PC-3 (cell line): ENCODE data around the gene DTD1. TPM values are rescaled to one million over a fixed set of nuclear protein-coding genes. Genes with fewer than 3 reads are reported as not detected.

Experiments
- ATAC-seq: fragments of 200-7000 bp; cut with Tn5 transposase; 2 replicates; pipeline ENCODE4 v1.9.1; 2020; ENCODE audit warnings: mild to moderate bottlenecking, moderate library complexity
- BruUV-seq: library from RNA; stranded (reverse); fragments of 400-500 nt; replicated peaks from 2 replicates; lab custom pipeline; 2021; lab: Mats Ljungman, UMichigan
- CTCF ChIA-PET: fragments of 300-600 bp; sonication (Branson Sonifier 250); formaldehyde crosslinking; loops from one replicate; lab custom pipeline; 2022; ENCODE audit warnings: antibody characterized with exemption; lab: Charles Lee
- POLR2A ChIA-PET: fragments of 300-600 bp; sonication (Branson Sonifier 250); formaldehyde crosslinking; loops from one replicate; lab custom pipeline; 2022; ENCODE audit warnings: antibody characterized with exemption; ENCODE audit not compliant: unreplicated experiment; lab: Charles Lee
- DNase-seq: peaks from one replicate; pipeline ENCODE4 v3.0.0-alpha.2; 2015
- H2AFZ ChIP-seq: fragments of 300-600 bp; sonication (generic); 2 replicates; pipeline ENCODE4 v1.6.0; 2016; ENCODE audit warnings: antibody characterized with exemption, low read length
- H3F3A ChIP-seq: fragments of 300-600 bp; sonication (generic); one replicate; pipeline ENCODE4 v1.6.0; 2017; ENCODE audit warnings: antibody characterized with exemption, low read length, control low read depth, mild to moderate bottlenecking; ENCODE audit not compliant: unreplicated experiment
- H3K27ac ChIP-seq: fragments of 300-600 bp; sonication (generic); 2 replicates; pipeline ENCODE4 v1.5.1; 2016; ENCODE audit warnings: mild to moderate bottlenecking, low read length
- H3K27me3 ChIP-seq: fragments of 300-600 bp; sonication (generic); 2 replicates; pipeline ENCODE4 v1.6.1; 2016; ENCODE audit warnings: low read length, mixed read lengths
- H3K36me3 ChIP-seq: fragments of 300-600 bp; sonication (generic); 2 replicates; pipeline ENCODE4 v1.6.1; 2016; ENCODE audit warnings: low read depth, mixed run types, low read length, mixed read lengths
- H3K4me1 ChIP-seq: fragments of 300-600 bp; sonication (generic); 2 replicates; pipeline ENCODE4 v1.5.1; 2016; ENCODE audit warnings: low read length; ENCODE audit not compliant: insufficient read depth
- H3K4me2 ChIP-seq: fragments of 300-600 bp; sonication (generic); 2 replicates; pipeline ENCODE4 v1.6.0; 2016; ENCODE audit warnings: low read length
- H3K4me3 ChIP-seq: fragments of 300-600 bp; sonication (generic); 2 replicates; pipeline ENCODE4 v1.5.1; 2016; ENCODE audit warnings: mild to moderate bottlenecking, low read length, mixed read lengths
- H3K79me2 ChIP-seq: fragments of 300-600 bp; sonication (generic); 2 replicates; pipeline ENCODE4 v1.6.1; 2017; ENCODE audit warnings: low read length, mixed read lengths
- H3K9ac ChIP-seq: fragments of 300-600 bp; sonication (generic); 2 replicates; pipeline ENCODE4 v1.6.0; 2016; ENCODE audit warnings: mild to moderate bottlenecking, low read length
- H3K9me2 ChIP-seq: fragments of 300-600 bp; sonication (generic); replicated peaks from 2 replicates; pipeline ENCODE4 v1.6.1; 2016; ENCODE audit warnings: mixed run types, low read length, mixed read lengths
- H3K9me3 ChIP-seq: fragments of 300-600 bp; sonication (generic); 2 replicates; pipeline ENCODE4 v1.6.1; 2016; ENCODE audit warnings: low read length, mixed read lengths
- H4K20me1 ChIP-seq: fragments of 300-600 bp; sonication (generic); 2 replicates; pipeline ENCODE4 v1.6.1; 2016; ENCODE audit warnings: low read length, mixed read lengths
- CTCF ChIP-seq: fragments of 300-600 bp; sonication (generic); conservative IDR thresholded peaks from 2 replicates; pipeline ENCODE4 v1.5.1; 2017; ENCODE audit warnings: antibody characterized with exemption, low read depth, mild to moderate bottlenecking, low read length
- EZH2 ChIP-seq: fragments of 300-600 bp; sonication (generic); IDR thresholded peaks from one replicate; pipeline ENCODE4 v1.6.1; 2017; ENCODE audit warnings: antibody characterized with exemption, mild to moderate bottlenecking, low read length; ENCODE audit not compliant: unreplicated experiment
- EZH2phosphoT487 ChIP-seq: fragments of 300-600 bp; sonication (generic); IDR thresholded peaks from 2 replicates; pipeline ENCODE4 v1.6.1; 2018; ENCODE audit warnings: mild to moderate bottlenecking, antibody characterized with exemption, low read length, borderline replicate concordance
- intact Hi-C: fragments of 100-400 bp; cut with micrococcal nuclease; formaldehyde crosslinking; loops from 2 replicates; pipeline ENCODE4 v1.9.0; 2023
- total RNA-seq: library from RNA; depleted of rRNA; stranded (reverse); fragments of >200 nt; gene quantifications from 2 replicates; pipeline ENCODE4 v1.2.3, GENCODE V29; 2014; rRNA removed

DTD1 gene
- total RNA-seq, 1 experiment from 2014 or later, result 124 TPM

- BruUV-seq, result no TSS peak
- DNase-seq, result no peak
- CTCF ChIA-PET, result interaction anchor here (1.6 kb wide), 1 partner anchor 181 kb away, joined by 4 read pairs; no protein-coding TSS in a partner anchor
Observed at GRCh38 chr20:18813483-18813882, 225.6 kb downstream of the DTD1 start, which contains the start of gene SCP2D1. SCP2D1 (plus strand) TSS chr20:18813783; CDS start chr20:18813816, 33 bp downstream.

GRCh38 chr20:18815194-18815942, 227.5 kb downstream of the DTD1 start:
- H4K20me1 ChIP-seq, result no peaks in the 10 kb centered on the region
- H3K4me2 ChIP-seq, result no peak overlapping the region
- no peak for TF ChIP-seq CTCF
- TF ChIP-seq EZH2phosphoT487, result no peak
- no peak for TF ChIP-seq EZH2
- no peak overlapping the region for H3K4me3 ChIP-seq
- no peak overlapping the region for H2AFZ ChIP-seq
- H3K4me1 ChIP-seq, result no peaks in the 10 kb centered on the region
- no peak overlapping the region for H3K9ac ChIP-seq
- no peak overlapping the region for H3K27ac ChIP-seq
- H3F3A ChIP-seq, result no peaks in the 10 kb centered on the region
- intact Hi-C loops, result no loop called here
- CTCF ChIA-PET, result no interaction called here
- POLR2A ChIA-PET, result no interaction called here
- no peak for DNase-seq
- BruUV-seq, result no TSS peak
- peaks cover 67% of the 10 kb centered on the region for H3K27me3 ChIP-seq
- H3K9me2 ChIP-seq, result no peaks in the 10 kb centered on the region
- no peaks in the 10 kb centered on the region for H3K79me2 ChIP-seq
- no peak for ATAC-seq
- no peaks in the 10 kb centered on the region for H3K9me3 ChIP-seq
- no peaks in the 10 kb centered on the region for H3K36me3 ChIP-seq

More at GRCh38 chr20:18813483-18813882, 225.6 kb downstream of the DTD1 start, which contains the start of gene SCP2D1:
- intact Hi-C loops, result no loop called here
- POLR2A ChIA-PET, result no interaction called here
- no peaks in the 10 kb centered on the region for H3F3A ChIP-seq
- no peak within 1 kb of the TSS for H2AFZ ChIP-seq
- H3K4me1 ChIP-seq, result no peaks in the 10 kb centered on the region
- TF ChIP-seq EZH2phosphoT487, result no peak
- TF ChIP-seq CTCF, result no peak
- no peak for TF ChIP-seq EZH2
- no peak within 1 kb of the TSS for H3K4me3 ChIP-seq
- H3K27me3 ChIP-seq, result peaks cover 63% of the 10 kb centered on the region
- no peak for ATAC-seq
- H3K4me2 ChIP-seq, result no peak within 1 kb of the TSS
- H3K9me3 ChIP-seq, result no peaks in the 10 kb centered on the region
- H3K9me2 ChIP-seq, result no peaks in the 10 kb centered on the region
- no peaks in the 10 kb centered on the region for H3K79me2 ChIP-seq
- H3K27ac ChIP-seq, result no peak within 1 kb of the TSS
- no peaks in the 10 kb centered on the region for H3K36me3 ChIP-seq
- no peaks in the 10 kb centered on the region for H4K20me1 ChIP-seq
- H3K9ac ChIP-seq, result no peak within 1 kb of the TSS

Other genes with a start within 250 kb of the DTD1 start
- gene DZANK1, start 121.0 kb upstream of the DTD1 start, total RNA-seq, result 2.6 and 3.2 TPM in 2 replicates
- gene POLR3F, start 120.7 kb upstream of the DTD1 start, total RNA-seq, result 28.2 and 31.8 TPM in 2 replicates
- 17.7 and 22.8 TPM in 2 replicates for gene RBBP9, start 90.8 kb upstream of the DTD1 start, total RNA-seq
- 82.1 and 89.5 TPM in 2 replicates for gene SEC23B, start 80.1 kb upstream of the DTD1 start, total RNA-seq
- gene SMIM26, start 20.6 kb upstream of the DTD1 start, total RNA-seq, result 76.7 and 83.6 TPM in 2 replicates
- gene SCP2D1, start 225.7 kb downstream of the DTD1 start, total RNA-seq, result not detected in 2 replicates